Stomach (tissue), 9 donors: ENCODE data around the gene CACNA1G. TPM values are rescaled to one million over a fixed set of nuclear protein-coding genes. Genes with fewer than 3 reads are reported as not detected.
A peak's percentile ranks its signal among the peaks of the same experiment; 100 is the strongest.

Experiments used
- DNase-seq, 2 donors: peaks; one replicate each; pipeline versions ENCODE4 v3.0.0 to v3.0.0-alpha.2; 2013 to 2019
- H3K27ac ChIP-seq, 5 donors: fragments of 200-600 bp in 4 of 5; sonication (generic) in 4 of 5; one replicate each; pipeline ENCODE4 v1.5.1; 2013 to 2019; ENCODE audit warnings: mild to moderate bottlenecking in 1 of 5, moderate library complexity in 1 of 5
- H3K27me3 ChIP-seq, 3 donors: fragments of 200-600 bp; sonication (generic); one replicate each; pipeline ENCODE4 v1.5.1; 2017 to 2019; ENCODE audit warnings: mixed run types in 1 of 3
- H3K36me3 ChIP-seq, 4 donors: fragments of 200-600 bp; sonication (generic); 1 replicate in 3 of 4; 2 replicates in 1 of 4; pipeline ENCODE4 v1.5.1; 2016 to 2019
- H3K4me1 ChIP-seq, 4 donors: fragments of 200-600 bp; sonication (generic); one replicate each; pipeline ENCODE4 v1.5.1; 2016 to 2019
- H3K4me3 ChIP-seq, 4 donors: fragments of 200-600 bp; sonication (generic) in 3 of 4; one replicate each; pipeline ENCODE4 v1.5.1; 2016 to 2019; ENCODE audit warnings: mild to moderate bottlenecking in 1 of 4
- H3K9me3 ChIP-seq, 4 donors: fragments of 200-600 bp; sonication (generic); one replicate each; pipeline ENCODE4 v1.5.1; 2016 to 2019
- CTCF ChIP-seq, 7 experiments: fragments of 450-650 bp in 4 of 7; fragments of 200-600 bp in 3 of 7; sonication (generic) in 3 of 7; IDR thresholded peaks; one replicate each; pipeline ENCODE4 v1.5.1; 2016 to 2019; ENCODE audit warnings: antibody characterized with exemption in 7 of 7, control low read depth in 2 of 7, mild to moderate bottlenecking in 1 of 7
- EP300 ChIP-seq: sonication (generic); formaldehyde crosslinking; IDR thresholded peaks from one replicate; pipeline ENCODE4 v1.6.1; 2017; ENCODE audit warnings: antibody characterized with exemption
- POLR2A ChIP-seq, 4 donors: fragments of 450-650 bp; IDR thresholded peaks; one replicate each; pipeline ENCODE4 v1.6.1; 2016; ENCODE audit warnings: antibody characterized with exemption in 4 of 4, control low read depth in 2 of 4, mild to moderate bottlenecking in 1 of 4, moderate library complexity in 1 of 4
- POLR2AphosphoS5 ChIP-seq, 3 donors: sonication (generic); formaldehyde crosslinking; IDR thresholded peaks; one replicate each; pipeline ENCODE4 v1.6.1; 2016; ENCODE audit warnings: antibody characterized with exemption in 3 of 3
- WGBS, 5 donors: extraction: QIAGEN DNeasy Blood & Tissue Kit in 3 of 5; methylation state at CpG; one replicate each; pipeline versions ENCODE4 v1.1.5 to v1.1.7; 2013 to 2018; 5-methylcytosine and 5-hydroxymethylcytosine counted together
- intact Hi-C: fragments of 100-400 bp; cut with DNase I; formaldehyde crosslinking; loops from one replicate; pipeline ENCODE4 v1.15.1; 2023; ENCODE audit warnings: low total_unique reads
- polyA plus RNA-seq, 3 donors: library from polyadenylated mRNA; stranded (reverse); fragments of 200-250 nt; gene quantifications; one replicate each; pipeline ENCODE4 v1.2.3, GENCODE V29; 2013
- total RNA-seq, 5 donors: library from RNA; depleted of rRNA; stranded (reverse); fragments of >200 nt; gene quantifications; one replicate each; pipeline versions ENCODE4 v1.1.0 to v1.2.3, GENCODE V29; 2014 to 2016
- donor health status: healthy with polysubstance abuse.
- donor health status: Bipolar disorder and iron deficiency.
- donor health status: healthy.

Gene CACNA1G
- total and polyA plus RNA-seq, 8 donors: 0.06 to 3.7 (median 1.1) TPM; not detected in 4

- no peaks in the 10 kb centered on the region for H3K36me3 ChIP-seq
- DNase-seq: peak in 1 of 2 donors; percentile 61
- H3K4me3 ChIP-seq: no peak overlapping the region
- TF ChIP-seq POLR2A (IDR thresholded peaks at IDR 0.05) (no peak), CTCF (IDR thresholded peaks at IDR 0.05) (no peak), POLR2AphosphoS5 (IDR thresholded peaks at IDR 0.05) (no peak), EP300 (no peak)
- H3K4me1 ChIP-seq: peaks cover 0 to 1% (median 0%) of the 10 kb centered on the region in 4 donors
- no peak overlapping the region for H3K27ac ChIP-seq
- intact Hi-C loops: no loop called here
- H3K9me3 ChIP-seq: no peaks in the 10 kb centered on the region
- WGBS, 5 donors: 68 to 76% (median 75%) methylated on average over 15 to 26 of the region's 26 CpGs
- peaks cover 0 to 20% (median 0%) of the 10 kb centered on the region in 3 donors for H3K27me3 ChIP-seq
Observed at GRCh38 chr17:50613007-50613992, 52.8 kb downstream of the CACNA1G start.

GRCh38 chr17:50614471-50615051 lies 54.0 kb downstream of the CACNA1G start:
- TF ChIP-seq CTCF (IDR thresholded peaks at IDR 0.05) (no peak), EP300 (no peak), POLR2A (IDR thresholded peaks at IDR 0.05) (no peak), POLR2AphosphoS5 (IDR thresholded peaks at IDR 0.05) (no peak)
- WGBS, 5 donors: 62 to 78% (median 74%) methylated on average over 10 to 11 of the region's 11 CpGs
- Histone ChIP-seq H3K36me3 (no peaks in the 10 kb centered on the region), H3K27ac (no peak overlapping the region), H3K4me3 (no peak overlapping the region), H3K9me3 (no peaks in the 10 kb centered on the region), H3K27me3 (peaks cover 0 to 10% (median 0%) of the 10 kb centered on the region in 3 donors), H3K4me1 (peaks cover 0 to 8% (median 0%) of the 10 kb centered on the region in 4 donors)
- intact Hi-C loops: no loop called here
- no peak for DNase-seq

- H3K9me3 ChIP-seq: no peaks in the 10 kb centered on the region
- no peak for DNase-seq
- WGBS, 5 donors: 71 to 83% (median 75%) methylated on average over 7 of the region's 7 CpGs
- H3K36me3 ChIP-seq: no peaks in the 10 kb centered on the region
- TF ChIP-seq EP300: no peak
- TF ChIP-seq CTCF (IDR thresholded peaks at IDR 0.05): no peak
- TF ChIP-seq POLR2A (IDR thresholded peaks at IDR 0.05): no peak
- TF ChIP-seq POLR2AphosphoS5 (IDR thresholded peaks at IDR 0.05): no peak
- H3K27me3 ChIP-seq: peaks cover 0 to 6% (median 0%) of the 10 kb centered on the region in 3 donors
- H3K27ac ChIP-seq: no peak overlapping the region
- no peak overlapping the region for H3K4me3 ChIP-seq
- H3K4me1 ChIP-seq: peaks cover 0 to 8% (median 0%) of the 10 kb centered on the region in 4 donors
- intact Hi-C loops: no loop called here
Observed at GRCh38 chr17:50615828-50616227, 55.3 kb downstream of the CACNA1G start.

- no peak for DNase-seq
- intact Hi-C loops: no loop called here
- H3K4me1 ChIP-seq: peaks cover 0 to 8% (median 0%) of the 10 kb centered on the region in 4 donors
- H3K4me3 ChIP-seq: no peak overlapping the region
- H3K36me3 ChIP-seq: no peaks in the 10 kb centered on the region
- no peaks in the 10 kb centered on the region for H3K9me3 ChIP-seq
- WGBS, 5 donors: 76 to 83% (median 79%) methylated on average over 3 to 4 of the region's 4 CpGs
- H3K27me3 ChIP-seq: peaks cover 0 to 22% (median 0%) of the 10 kb centered on the region in 3 donors
- no peak overlapping the region for H3K27ac ChIP-seq
- TF ChIP-seq POLR2A (IDR thresholded peaks at IDR 0.05) (no peak), EP300 (no peak), POLR2AphosphoS5 (IDR thresholded peaks at IDR 0.05) (no peak), CTCF (IDR thresholded peaks at IDR 0.05) (no peak)
Observed at GRCh38 chr17:50618300-50618699, 57.8 kb downstream of the CACNA1G start.
